Caco-2 (cell line): ENCODE data around the gene STK32B. TPM values are rescaled to one million over a fixed set of nuclear protein-coding genes. Genes with fewer than 3 reads are reported as not detected.

Experiments
- BruUV-seq: library from RNA; stranded (reverse); fragments of 400-500 nt; replicated peaks from 2 replicates; lab custom pipeline; 2021; lab: Mats Ljungman, UMichigan
- CTCF ChIA-PET: fragments of 300-600 bp; sonication (Branson Sonifier 250); formaldehyde crosslinking; loops from one replicate; lab custom pipeline; 2022; ENCODE audit warnings: antibody characterized with exemption; lab: Charles Lee
- POLR2A ChIA-PET: fragments of 300-600 bp; sonication (Branson Sonifier 250); formaldehyde crosslinking; loops from one replicate; lab custom pipeline; 2022; ENCODE audit warnings: antibody characterized with exemption; lab: Charles Lee
- DNase-seq, 2 experiments: peaks; one replicate each; pipeline versions ENCODE4 v3.0.0 to v3.0.0-alpha.2; 2020 to 2022
- H3K27me3 ChIP-seq: replicated peaks from 2 replicates; pipeline ENCODE4 v1.6.0; 2011; ENCODE audit warnings: low read length; ENCODE audit not compliant: control insufficient read depth, insufficient read depth
- H3K36me3 ChIP-seq: 2 replicates; pipeline ENCODE4 v1.5.1; 2011; ENCODE audit warnings: low read length; ENCODE audit not compliant: control insufficient read depth, insufficient read depth
- H3K4me1 ChIP-seq: fragments of 250-450 bp; sonication (Bioruptor Pico); 2 replicates; pipeline ENCODE4 v1.5.1; 2020; ENCODE audit warnings: mild to moderate bottlenecking
- H3K4me3 ChIP-seq: 2 replicates; pipeline ENCODE4 v1.5.1; 2011; ENCODE audit warnings: low read depth, mild to moderate bottlenecking, control low read depth, low read length
- H3K9me3 ChIP-seq: fragments of 250-450 bp; sonication (Bioruptor Pico); 2 replicates; pipeline ENCODE4 v1.5.1; 2020; ENCODE audit warnings: mild to moderate bottlenecking, moderate library complexity
- H3K27ac Mint-ChIP-seq: one replicate; pipeline ENCODE4 v1.8.0; 2022; ENCODE audit warnings: mixed read lengths; ENCODE audit not compliant: unreplicated experiment
- H3K27me3 Mint-ChIP-seq: one replicate; pipeline ENCODE4 v1.8.0; 2022; ENCODE audit warnings: mixed read lengths; ENCODE audit not compliant: insufficient read depth, unreplicated experiment
- H3K36me3 Mint-ChIP-seq: one replicate; pipeline ENCODE4 v1.8.0; 2022; ENCODE audit warnings: mild to moderate bottlenecking, mixed read lengths; ENCODE audit not compliant: insufficient read depth, unreplicated experiment
- H3K4me1 Mint-ChIP-seq: one replicate; pipeline ENCODE4 v1.8.0; 2022; ENCODE audit warnings: low read depth, mixed read lengths; ENCODE audit not compliant: unreplicated experiment
- H3K4me3 Mint-ChIP-seq: one replicate; pipeline ENCODE4 v1.8.0; 2022; ENCODE audit warnings: mild to moderate bottlenecking, moderate library complexity, mixed read lengths; ENCODE audit not compliant: unreplicated experiment
- H3K9me3 Mint-ChIP-seq: one replicate; pipeline ENCODE4 v1.8.0; 2022; ENCODE audit warnings: mixed read lengths; ENCODE audit not compliant: unreplicated experiment
- intact Hi-C: fragments of 100-400 bp; cut with micrococcal nuclease; formaldehyde crosslinking; loops from one replicate; pipeline ENCODE4 v1.10.0; 2022; ENCODE audit not compliant: unreplicated experiment
- total RNA-seq: library from RNA; stranded (reverse); gene quantifications from 2 replicates; pipeline ENCODE4 v1.2.3, GENCODE V29; 2022
- TF ChIP-seq, protein P1 (sequence below), 2 experiments: fragments of 200-600 bp in 1 of 2; IDR thresholded peaks; 1 replicate in 1 of 2; 2 replicates in 1 of 2; pipeline versions ENCODE4 v1.5.1 to v1.8.0; 2011 to 2022; ENCODE audit warnings: antibody characterized with exemption in 1 of 2, control low read depth in 1 of 2, inconsistent platforms in 1 of 2, low read depth in 1 of 2, low read length in 1 of 2, mild to moderate bottlenecking in 1 of 2, moderate library complexity in 1 of 2; ENCODE audit not compliant: insufficient read depth in 1 of 2, severe bottlenecking in 1 of 2, unreplicated experiment in 1 of 2

STK32B gene
- total RNA-seq, 1 experiment from 2014 or later: 11.2 TPM

DNA sequence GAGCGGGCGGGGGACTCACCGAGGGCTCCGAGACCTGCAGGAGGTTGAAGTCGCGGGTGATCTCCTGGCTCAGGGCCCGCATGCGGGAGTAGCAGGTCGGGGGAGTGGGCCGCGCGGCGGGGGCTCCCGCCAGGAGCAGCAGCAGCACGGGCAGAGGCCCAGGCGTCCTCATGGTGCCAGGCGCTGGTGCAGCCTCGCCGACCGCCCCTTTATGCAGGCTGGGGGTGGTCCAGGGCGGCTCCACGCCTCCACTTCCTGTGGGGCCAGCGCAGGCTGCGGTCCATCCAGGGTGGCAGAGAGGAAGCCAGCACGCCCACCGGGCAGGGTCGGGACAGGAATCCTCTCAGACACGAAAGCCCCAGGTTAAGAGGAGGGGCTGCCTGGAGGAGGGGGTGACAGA, 32.0 kb upstream of the STK32B start, which contains the start of gene CYTL1:
CYTL1 (minus strand) TSS at position 185 of the 400 bp plus-strand sequence; CDS start at position 172, 13 bp downstream.
- TF ChIP-seq, protein P1, sequence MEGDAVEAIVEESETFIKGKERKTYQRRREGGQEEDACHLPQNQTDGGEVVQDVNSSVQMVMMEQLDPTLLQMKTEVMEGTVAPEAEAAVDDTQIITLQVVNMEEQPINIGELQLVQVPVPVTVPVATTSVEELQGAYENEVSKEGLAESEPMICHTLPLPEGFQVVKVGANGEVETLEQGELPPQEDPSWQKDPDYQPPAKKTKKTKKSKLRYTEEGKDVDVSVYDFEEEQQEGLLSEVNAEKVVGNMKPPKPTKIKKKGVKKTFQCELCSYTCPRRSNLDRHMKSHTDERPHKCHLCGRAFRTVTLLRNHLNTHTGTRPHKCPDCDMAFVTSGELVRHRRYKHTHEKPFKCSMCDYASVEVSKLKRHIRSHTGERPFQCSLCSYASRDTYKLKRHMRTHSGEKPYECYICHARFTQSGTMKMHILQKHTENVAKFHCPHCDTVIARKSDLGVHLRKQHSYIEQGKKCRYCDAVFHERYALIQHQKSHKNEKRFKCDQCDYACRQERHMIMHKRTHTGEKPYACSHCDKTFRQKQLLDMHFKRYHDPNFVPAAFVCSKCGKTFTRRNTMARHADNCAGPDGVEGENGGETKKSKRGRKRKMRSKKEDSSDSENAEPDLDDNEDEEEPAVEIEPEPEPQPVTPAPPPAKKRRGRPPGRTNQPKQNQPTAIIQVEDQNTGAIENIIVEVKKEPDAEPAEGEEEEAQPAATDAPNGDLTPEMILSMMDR (IDR thresholded peaks at IDR 0.05; ENCODE audit: insufficient read depth in 1 of 2, low read depth in 1 of 2, low read length in 1 of 2, severe bottlenecking in 1 of 2, unreplicated experiment in 1 of 2): no peak
- POLR2A ChIA-PET: no interaction called here
- Mint-ChIP-seq H3K4me1 (no peaks in the 10 kb centered on the region), H3K9me3 (no peaks in the 10 kb centered on the region), H3K27me3 (no peaks in the 10 kb centered on the region), H3K27ac (no peak within 1 kb of the TSS), H3K4me3 (no peak within 1 kb of the TSS), H3K36me3 (no peaks in the 10 kb centered on the region)
- CTCF ChIA-PET: no interaction called here
- no peak for DNase-seq
- intact Hi-C loops: no loop called here
- Histone ChIP-seq H3K27me3 (no peaks in the 10 kb centered on the region), H3K4me1 (no peaks in the 10 kb centered on the region), H3K4me3 (no peak within 1 kb of the TSS), H3K9me3 (no peaks in the 10 kb centered on the region), H3K36me3 (no peaks in the 10 kb centered on the region)
- BruUV-seq: no TSS peak

DNA sequence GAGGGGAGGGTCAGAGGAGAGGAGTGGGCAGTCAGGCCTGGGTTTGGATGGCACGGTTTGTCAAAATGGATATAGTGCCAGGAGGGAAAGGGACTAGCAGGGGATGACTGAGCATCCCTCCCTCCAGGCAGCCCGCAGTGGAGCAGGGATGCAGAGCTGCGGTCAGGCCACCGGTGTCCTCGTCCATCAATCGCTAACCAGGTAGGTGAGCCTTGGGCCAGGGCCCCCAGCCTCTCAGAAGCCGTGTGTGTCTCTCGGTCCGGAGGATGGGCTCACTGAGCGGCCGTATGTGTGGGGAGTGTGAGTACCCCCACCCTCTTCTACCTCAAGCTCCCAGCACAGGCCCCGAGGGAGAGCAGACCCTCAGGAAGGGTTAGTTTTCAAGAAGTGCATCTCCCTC, 31.5 kb upstream of the STK32B start:
- H3K4me3 ChIP-seq: no peak overlapping the region
- no peaks in the 10 kb centered on the region for H3K9me3 ChIP-seq
- DNase-seq: no peak
- H3K9me3 Mint-ChIP-seq: no peaks in the 10 kb centered on the region
- no peaks in the 10 kb centered on the region for H3K4me1 ChIP-seq
- H3K4me3 Mint-ChIP-seq: no peak overlapping the region
- H3K36me3 ChIP-seq: no peaks in the 10 kb centered on the region
- intact Hi-C loops: no loop called here
- no peaks in the 10 kb centered on the region for H3K27me3 Mint-ChIP-seq
- no peaks in the 10 kb centered on the region for H3K36me3 Mint-ChIP-seq
- no TSS peak for BruUV-seq
- no peak overlapping the region for H3K27ac Mint-ChIP-seq
- TF ChIP-seq, protein P1 (IDR thresholded peaks at IDR 0.05; ENCODE audit: insufficient read depth in 1 of 2, low read depth in 1 of 2, low read length in 1 of 2, severe bottlenecking in 1 of 2, unreplicated experiment in 1 of 2): no peak
- CTCF ChIA-PET: no interaction called here
- H3K27me3 ChIP-seq: no peaks in the 10 kb centered on the region
- no peaks in the 10 kb centered on the region for H3K4me1 Mint-ChIP-seq
- POLR2A ChIA-PET: no interaction called here

DNA sequence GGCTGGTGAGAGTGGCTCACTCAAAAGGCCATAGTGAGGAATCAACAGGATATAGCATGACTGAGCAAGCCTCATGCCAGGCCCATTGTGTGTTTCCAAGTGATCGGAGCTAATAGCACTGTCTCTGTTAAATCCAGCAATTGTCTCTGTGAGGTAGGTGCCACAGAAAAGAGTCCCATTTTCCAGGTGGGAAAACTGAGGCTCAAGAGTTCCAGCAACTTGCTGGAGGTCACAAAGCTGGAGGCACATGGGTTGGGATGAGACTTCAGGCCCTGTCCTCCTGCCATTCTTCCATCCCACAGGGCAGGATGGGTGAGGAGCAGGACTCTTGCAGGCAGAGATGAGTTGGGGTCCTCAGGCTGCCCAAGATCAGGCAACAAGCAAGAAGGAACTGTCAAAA, 30.9 kb upstream of the STK32B start:
- no peaks in the 10 kb centered on the region for H3K36me3 ChIP-seq
- ChIA-PET POLR2A (no interaction called here), CTCF (no interaction called here)
- Mint-ChIP-seq H3K4me3 (no peak overlapping the region), H3K36me3 (no peaks in the 10 kb centered on the region), H3K9me3 (no peaks in the 10 kb centered on the region), H3K27ac (no peak overlapping the region), H3K27me3 (no peaks in the 10 kb centered on the region), H3K4me1 (no peaks in the 10 kb centered on the region)
- DNase-seq: no peak
- TF ChIP-seq, protein P1 (IDR thresholded peaks at IDR 0.05; ENCODE audit: insufficient read depth in 1 of 2, low read depth in 1 of 2, low read length in 1 of 2, severe bottlenecking in 1 of 2, unreplicated experiment in 1 of 2): no peak
- H3K4me1 ChIP-seq: no peaks in the 10 kb centered on the region
- intact Hi-C loops: no loop called here
- no TSS peak for BruUV-seq
- H3K4me3 ChIP-seq: no peak overlapping the region
- no peaks in the 10 kb centered on the region for H3K27me3 ChIP-seq
- H3K9me3 ChIP-seq: no peaks in the 10 kb centered on the region
